ENCODE data around the gene MTX3. TPM values are rescaled to one million over a fixed set of nuclear protein-coding genes. Genes with fewer than 3 reads are reported as not detected.

The MTX3 gene
- total RNA-seq, 1 donor from 2014 or later = 21.8 TPM

DNA sequence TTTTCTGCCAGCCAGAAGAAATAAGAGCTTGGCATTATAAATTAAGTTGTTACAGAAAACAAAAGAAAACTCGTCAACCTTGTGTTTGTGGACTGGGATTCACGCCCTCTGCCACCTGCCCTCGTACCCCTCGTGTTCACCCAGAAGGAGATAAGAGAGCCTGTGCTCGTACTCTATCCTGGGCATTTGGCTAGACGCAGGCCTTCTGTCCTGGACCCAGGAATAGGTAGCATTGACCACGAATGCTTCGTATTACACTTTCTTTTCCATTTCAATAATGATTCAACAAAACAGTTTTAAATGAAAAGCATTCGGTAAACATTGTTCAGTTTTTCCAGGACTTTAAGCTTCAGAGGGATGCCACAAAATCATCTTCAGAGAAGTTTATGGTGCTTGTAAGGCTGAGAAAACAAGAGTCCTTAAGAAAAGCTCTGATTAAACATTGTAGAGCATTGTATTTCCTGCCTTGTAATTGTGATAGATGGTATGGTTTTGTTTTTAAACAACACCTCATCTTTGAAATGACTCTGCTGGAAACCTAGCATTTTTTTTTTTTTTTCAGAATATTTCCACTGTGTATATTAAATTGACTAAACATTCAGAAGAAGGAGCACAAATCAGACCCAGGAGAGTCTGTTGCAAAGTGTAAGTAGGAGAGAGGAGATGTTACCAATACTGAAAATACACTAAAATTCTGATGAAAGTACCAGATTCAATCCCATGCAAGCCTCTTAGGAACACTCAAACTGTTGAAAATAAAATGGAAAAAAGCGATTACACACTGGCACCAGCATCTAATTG is 27.6 kb downstream of the MTX3 start:
- H3K4me1 Mint-ChIP-seq (ENCODE audit: low read depth, unreplicated experiment) = peaks cover 38% of the 10 kb centered on the region
- no peaks in the 10 kb centered on the region for H3K36me3 Mint-ChIP-seq (ENCODE audit: unreplicated experiment)
- H3K27ac Mint-ChIP-seq (ENCODE audit: unreplicated experiment) = peak overlapping the region; percentile 89
- H3K27me3 Mint-ChIP-seq (ENCODE audit: unreplicated experiment) = peaks cover 2% of the 10 kb centered on the region
- no peak for DNase-seq
- TF ChIP-seq, protein P1, sequence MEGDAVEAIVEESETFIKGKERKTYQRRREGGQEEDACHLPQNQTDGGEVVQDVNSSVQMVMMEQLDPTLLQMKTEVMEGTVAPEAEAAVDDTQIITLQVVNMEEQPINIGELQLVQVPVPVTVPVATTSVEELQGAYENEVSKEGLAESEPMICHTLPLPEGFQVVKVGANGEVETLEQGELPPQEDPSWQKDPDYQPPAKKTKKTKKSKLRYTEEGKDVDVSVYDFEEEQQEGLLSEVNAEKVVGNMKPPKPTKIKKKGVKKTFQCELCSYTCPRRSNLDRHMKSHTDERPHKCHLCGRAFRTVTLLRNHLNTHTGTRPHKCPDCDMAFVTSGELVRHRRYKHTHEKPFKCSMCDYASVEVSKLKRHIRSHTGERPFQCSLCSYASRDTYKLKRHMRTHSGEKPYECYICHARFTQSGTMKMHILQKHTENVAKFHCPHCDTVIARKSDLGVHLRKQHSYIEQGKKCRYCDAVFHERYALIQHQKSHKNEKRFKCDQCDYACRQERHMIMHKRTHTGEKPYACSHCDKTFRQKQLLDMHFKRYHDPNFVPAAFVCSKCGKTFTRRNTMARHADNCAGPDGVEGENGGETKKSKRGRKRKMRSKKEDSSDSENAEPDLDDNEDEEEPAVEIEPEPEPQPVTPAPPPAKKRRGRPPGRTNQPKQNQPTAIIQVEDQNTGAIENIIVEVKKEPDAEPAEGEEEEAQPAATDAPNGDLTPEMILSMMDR (IDR thresholded peaks at IDR 0.05; ENCODE audit: partially characterized antibody, unreplicated experiment) = no peak
- H3K4me3 Mint-ChIP-seq (ENCODE audit: unreplicated experiment) = no peak overlapping the region
- H3K9me3 Mint-ChIP-seq (ENCODE audit: unreplicated experiment) = no peaks in the 10 kb centered on the region

DNA sequence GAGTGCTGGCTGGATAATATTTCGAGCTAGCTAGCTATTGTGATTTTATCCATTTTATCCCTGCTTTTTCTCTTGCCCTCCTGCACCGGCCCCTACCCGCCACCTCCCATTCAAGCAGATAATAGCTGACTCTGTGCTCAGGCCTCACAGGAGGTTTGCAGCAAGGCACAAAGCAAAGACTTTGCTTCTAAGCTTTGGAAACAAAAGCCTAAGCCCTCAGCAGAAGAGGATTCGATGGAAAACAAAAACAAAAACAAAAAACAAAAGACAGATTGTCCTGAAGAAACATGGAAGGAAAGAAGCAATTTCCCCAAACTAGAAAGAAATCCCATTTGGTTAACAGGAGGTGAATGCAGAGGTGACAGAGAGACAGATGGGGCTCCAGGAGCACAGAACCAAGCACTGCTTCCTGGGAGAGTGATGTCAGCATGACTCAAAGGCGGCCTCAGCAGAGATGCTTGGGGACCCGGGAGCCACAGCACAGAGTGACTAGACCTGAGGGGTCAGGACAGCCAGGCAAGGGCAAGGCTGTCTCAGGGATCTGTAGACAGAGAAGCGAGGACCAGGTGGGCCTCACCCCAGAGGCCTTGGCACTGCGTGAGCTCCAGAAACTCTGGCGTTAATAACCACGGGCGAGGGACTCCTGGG is 28.4 kb downstream of the MTX3 start:
- Mint-ChIP-seq H3K4me3 (ENCODE audit: unreplicated experiment) (peak overlapping the region; percentile 9), H3K4me1 (ENCODE audit: low read depth, unreplicated experiment) (peaks cover 38% of the 10 kb centered on the region), H3K27me3 (ENCODE audit: unreplicated experiment) (peaks cover 2% of the 10 kb centered on the region), H3K36me3 (ENCODE audit: unreplicated experiment) (no peaks in the 10 kb centered on the region), H3K27ac (ENCODE audit: unreplicated experiment) (peak overlapping the region; percentile 89), H3K9me3 (ENCODE audit: unreplicated experiment) (no peaks in the 10 kb centered on the region)
- TF ChIP-seq, protein P1 (IDR thresholded peaks at IDR 0.05; ENCODE audit: partially characterized antibody, unreplicated experiment) = no peak
- DNase-seq = peak; percentile 44

DNA sequence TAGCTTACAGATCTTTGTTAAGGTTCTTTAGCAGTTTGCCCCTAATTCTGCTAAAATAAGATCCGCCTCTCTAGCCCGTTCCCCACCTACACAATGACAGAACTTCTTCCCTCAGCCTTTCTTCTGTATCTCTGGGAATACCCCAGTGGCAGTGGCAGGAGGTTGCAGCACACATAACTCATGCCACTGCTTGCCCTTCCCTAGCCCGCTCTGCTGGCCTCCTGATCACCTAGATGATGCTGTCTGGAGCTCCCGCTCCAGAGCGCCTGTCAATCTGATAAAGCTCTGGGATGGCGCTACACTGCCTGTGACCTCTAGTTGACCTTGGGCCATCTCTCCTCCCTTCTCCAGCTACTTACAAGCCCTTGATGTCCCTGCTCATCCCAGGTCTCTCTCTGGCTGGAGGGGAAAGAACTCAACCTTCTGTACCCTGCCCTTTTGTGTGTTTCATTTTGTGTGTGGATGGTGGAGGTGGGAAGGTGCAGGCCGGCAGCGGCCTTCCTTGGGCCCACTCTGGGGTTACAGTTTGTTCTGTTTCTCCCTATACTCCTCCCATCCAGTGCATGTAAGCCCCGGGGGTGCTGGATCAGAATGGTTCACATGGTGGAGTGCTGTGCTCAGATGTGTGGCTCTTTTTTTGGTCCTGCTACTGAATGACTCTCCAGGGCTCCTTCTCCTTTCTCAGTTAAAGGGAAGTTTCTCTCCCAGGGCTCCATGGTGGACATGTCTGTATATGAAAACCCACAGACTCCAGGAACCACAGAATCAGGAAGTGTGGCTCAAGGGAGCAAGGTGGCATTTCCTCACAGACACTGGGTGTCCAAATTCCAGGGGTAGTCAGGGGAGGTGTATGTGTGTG is 29.1 kb downstream of the MTX3 start:
- H3K36me3 Mint-ChIP-seq (ENCODE audit: unreplicated experiment) = no peaks in the 10 kb centered on the region
- no peak for DNase-seq

DNA sequence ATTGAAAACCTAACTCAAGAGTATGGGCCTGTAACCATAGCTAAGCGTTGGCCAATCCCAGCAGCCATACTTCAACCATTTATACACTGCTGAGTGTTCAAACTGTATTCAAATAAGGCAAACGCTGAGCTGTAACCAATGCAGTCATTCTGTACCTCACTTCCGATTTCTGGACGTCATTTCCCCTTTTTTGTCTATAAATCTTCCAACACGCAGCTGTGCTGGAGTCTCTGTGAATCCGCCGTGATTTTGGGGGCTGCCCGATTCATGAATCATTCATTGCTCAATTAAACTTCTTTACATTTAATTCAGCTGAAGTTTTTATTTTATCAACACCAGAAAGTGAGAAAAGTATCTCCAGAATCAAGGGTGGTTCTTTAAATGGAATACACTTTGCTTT is 31.7 kb downstream of the MTX3 start:
- H3K4me3 Mint-ChIP-seq (ENCODE audit: unreplicated experiment) = no peak overlapping the region
- peaks cover 4% of the 10 kb centered on the region for H3K27me3 Mint-ChIP-seq (ENCODE audit: unreplicated experiment)
- peaks cover 7% of the 10 kb centered on the region for H3K9me3 Mint-ChIP-seq (ENCODE audit: unreplicated experiment)
- no peaks in the 10 kb centered on the region for H3K36me3 Mint-ChIP-seq (ENCODE audit: unreplicated experiment)
- TF ChIP-seq, protein P1 (IDR thresholded peaks at IDR 0.05; ENCODE audit: partially characterized antibody, unreplicated experiment) = no peak
- peaks cover 67% of the 10 kb centered on the region for H3K4me1 Mint-ChIP-seq (ENCODE audit: low read depth, unreplicated experiment)
- H3K27ac Mint-ChIP-seq (ENCODE audit: unreplicated experiment) = no peak overlapping the region
- no peak for DNase-seq

More for the DNA sequence above, 29.1 kb downstream of the MTX3 start:
- H3K9me3 Mint-ChIP-seq (ENCODE audit: unreplicated experiment) = no peaks in the 10 kb centered on the region
- TF ChIP-seq, protein P1 (IDR thresholded peaks at IDR 0.05; ENCODE audit: partially characterized antibody, unreplicated experiment) = no peak
- peaks cover 2% of the 10 kb centered on the region for H3K27me3 Mint-ChIP-seq (ENCODE audit: unreplicated experiment)
- peaks cover 45% of the 10 kb centered on the region for H3K4me1 Mint-ChIP-seq (ENCODE audit: low read depth, unreplicated experiment)
- peak overlapping the region; percentile 89 for H3K27ac Mint-ChIP-seq (ENCODE audit: unreplicated experiment)
- peak overlapping the region; percentile 44 for H3K4me3 Mint-ChIP-seq (ENCODE audit: unreplicated experiment)
